K562 (cell line): ENCODE data around the gene NENF. TPM values are rescaled to one million over a fixed set of nuclear protein-coding genes. Genes with fewer than 3 reads are reported as not detected.

ENCODE experiments used
- ASH1L ChIP-seq: fragments of 450-650 bp; IDR thresholded peaks from 2 replicates; pipeline ENCODE4 v1.6.1; 2018; ENCODE audit warnings: borderline replicate concordance, mild to moderate bottlenecking, low read depth; ENCODE audit not compliant: partially characterized antibody
- CEBPG ChIP-seq, 3 experiments: fragments of 200-800 bp in 1 of 3; sonication (Bioruptor generic) in 1 of 3; sonication (generic) in 1 of 3; formaldehyde crosslinking in 1 of 3; IDR thresholded peaks in 2 of 3; conservative IDR thresholded peaks in 1 of 3; 2 replicates each; pipeline versions ENCODE4 v1.6.1 to v1.8.0; 2016 to 2022; ENCODE audit warnings: missing compliant biosample characterization in 2 of 3, missing genetic modification characterization in 2 of 3, mild to moderate bottlenecking in 1 of 3, missing genetic modification reagents in 1 of 3
- DACH1 ChIP-seq: fragments of 450-650 bp; IDR thresholded peaks from 2 replicates; pipeline ENCODE4 v1.6.1; 2018; ENCODE audit not compliant: partially characterized antibody
- DEAF1 ChIP-seq: fragments of 450-650 bp; formaldehyde crosslinking; IDR thresholded peaks from 2 replicates; pipeline ENCODE4 v1.4.0; 2020; ENCODE audit warnings: mild to moderate bottlenecking, moderate library complexity
- GATAD2B ChIP-seq: fragments of 450-650 bp; IDR thresholded peaks from 2 replicates; pipeline ENCODE4 v1.6.1; 2017; ENCODE audit warnings: mild to moderate bottlenecking, borderline replicate concordance
- HES1 ChIP-seq: fragments of 450-650 bp; IDR thresholded peaks from 2 replicates; pipeline ENCODE4 v1.6.1; 2016; ENCODE audit warnings: low read depth, mild to moderate bottlenecking, moderate library complexity
- HEY1 ChIP-seq: fragments of 250-450 bp; sonication (Bioruptor Pico); IDR thresholded peaks from 2 replicates; pipeline ENCODE4 v1.5.0; 2020; ENCODE audit warnings: mild to moderate bottlenecking, moderate library complexity, borderline replicate concordance
- ILK ChIP-seq: fragments of 450-650 bp; IDR thresholded peaks from 2 replicates; pipeline ENCODE4 v1.6.1; 2016; ENCODE audit warnings: missing genetic modification characterization, low read depth, mild to moderate bottlenecking, missing compliant biosample characterization, moderate library complexity, borderline replicate concordance
- KAT2B ChIP-seq: IDR thresholded peaks from one replicate; pipeline ENCODE4 v1.6.1; 2012; ENCODE audit warnings: low read depth, mild to moderate bottlenecking, control low read depth, inconsistent platforms, low read length, moderate library complexity
- KDM4B ChIP-seq, 2 experiments: fragments of 450-650 bp in 1 of 2; sonication (generic) in 1 of 2; IDR thresholded peaks; 2 replicates each; pipeline ENCODE4 v1.6.1; 2016 to 2017; ENCODE audit warnings: borderline replicate concordance in 2 of 2, antibody characterized with exemption in 1 of 2, low read depth in 1 of 2, mild to moderate bottlenecking in 1 of 2
- LEF1 ChIP-seq: fragments of 450-650 bp; IDR thresholded peaks from 2 replicates; pipeline ENCODE4 v1.6.1; 2016; ENCODE audit warnings: mild to moderate bottlenecking
- MYNN ChIP-seq, 2 experiments: sonication (generic); formaldehyde crosslinking in 1 of 2; IDR thresholded peaks; 2 replicates each; pipeline versions ENCODE4 v1.5.0 to v1.6.1; 2016 to 2020; ENCODE audit warnings: antibody characterized with exemption in 1 of 2, missing genetic modification reagents in 1 of 2
- POLR2H ChIP-seq: IDR thresholded peaks from 2 replicates; pipeline ENCODE4 v1.6.1; 2016; ENCODE audit warnings: missing genetic modification characterization, low read depth, mild to moderate bottlenecking, control low read depth, missing compliant biosample characterization, moderate library complexity
- RAD51 ChIP-seq: fragments of 450-650 bp; IDR thresholded peaks from 2 replicates; pipeline ENCODE4 v1.7.1; 2016; ENCODE audit warnings: low read depth, mild to moderate bottlenecking, borderline replicate concordance
- SOX6 ChIP-seq: fragments of 450-650 bp; IDR thresholded peaks from 2 replicates; pipeline ENCODE4 v1.6.1; 2014; ENCODE audit warnings: mild to moderate bottlenecking
- XRCC5 ChIP-seq: fragments of 200-400 bp; formaldehyde crosslinking; IDR thresholded peaks from 2 replicates; pipeline ENCODE4 v1.6.1; 2017; ENCODE audit warnings: low read depth, mild to moderate bottlenecking, low read length
- ZNF184 ChIP-seq: sonication (generic); formaldehyde crosslinking; IDR thresholded peaks from 2 replicates; pipeline ENCODE4 v1.5.0; 2020; ENCODE audit warnings: missing genetic modification reagents
- ZNF512 ChIP-seq: IDR thresholded peaks from 2 replicates; pipeline ENCODE4 v1.6.1; 2016; ENCODE audit warnings: missing genetic modification characterization, missing compliant biosample characterization
- ZNF518B ChIP-seq: fragments of 250-450 bp; sonication (Bioruptor Pico); IDR thresholded peaks from 2 replicates; pipeline ENCODE4 v1.5.0; 2021; ENCODE audit warnings: mild to moderate bottlenecking, moderate library complexity
- polyA plus RNA-seq, 8 experiments: library from polyadenylated mRNA; depleted of rRNA in 4 of 8; stranded (reverse) in 5 of 8; unstranded in 3 of 8; fragments of >200 nt; fragmentation: Nextera tagmentation in 2 of 8; fragmentation: Illumina TruSeq in 1 of 8; extraction: Ambion mirVana in 2 of 8; extraction: Trizol in 1 of 8; gene quantifications; 2 replicates each; pipeline versions ENCODE4 v1.2.1 to v1.2.3, GENCODE V29; 2011 to 2014; ENCODE audit warnings: inconsistent platforms in 1 of 8, missing spikeins in 1 of 8
- total RNA-seq, 7 experiments: library from RNA; depleted of rRNA in 6 of 7; stranded (reverse); fragments of >200 nt in 6 of 7; fragmentation: Illumina TruSeq in 2 of 7; extraction: Trizol in 2 of 7; gene quantifications; 2 replicates each; pipeline versions ENCODE4 v1.2.1 to v1.2.3, GENCODE V29; 2011 to 2021; ENCODE audit warnings: low replicate concordance in 1 of 7

The NENF gene
- total and polyA plus RNA-seq, 9 of the 15 experiments (the other 6 are each of a cell fraction or from before 2014, with no cell fraction given) = 6.1 to 100 (median 72.8) TPM

GRCh38 chr1:212414328-212415106, 18.2 kb upstream of the NENF start, which contains the start of gene PACC1 (continued):
- TF ChIP-seq DEAF1 = no peak
- TF ChIP-seq ZNF518B (CRISPR knock-in tag) = no peak
- 0 out of 2 replicates have a peak, but pooled peaks have one; percentile 16 for TF ChIP-seq MYNN (IDR thresholded peaks at IDR 0.05)
- TF ChIP-seq MYNN (CRISPR knock-in tag; IDR thresholded peaks at IDR 0.05) = no peak
- TF ChIP-seq KDM4B (IDR thresholded peaks at IDR 0.05; ENCODE audit: borderline replicate concordance in 2 of 2, low read depth in 1 of 2) = peak in 1 of 2 experiments; percentile 60; a peak in 1 of 4 replicates
- peak; percentile 91 for TF ChIP-seq HES1
- no peak for TF ChIP-seq GATAD2B
- peak; percentile 44; the same call in 1 of the 2 replicates for TF ChIP-seq CEBPG (CRISPR knock-in tag; IDR thresholded peaks at IDR 0.05)
- TF ChIP-seq CEBPG (tag; conservative IDR thresholded peaks at IDR 0.05 in 1 of 2, IDR thresholded peaks at IDR 0.05 in 1 of 2) = no peak
- peak; percentile 85; the same call in 1 of the 2 replicates for TF ChIP-seq LEF1
- peak; percentile 89 for TF ChIP-seq RAD51
- TF ChIP-seq ASH1L = no peak
- TF ChIP-seq KAT2B = no peak
- TF ChIP-seq POLR2H (tag) = no peak
- TF ChIP-seq DACH1 = no peak
- no peak for TF ChIP-seq HEY1 (CRISPR knock-in tag)
- no peak for TF ChIP-seq ILK (tag)
- peak; percentile 66; the same call in 1 of the 2 replicates for TF ChIP-seq XRCC5
- peak; percentile 88 for TF ChIP-seq SOX6
- no peak for TF ChIP-seq ZNF512 (tag)
- no peak for TF ChIP-seq ZNF184 (CRISPR knock-in tag)
